GM21576 (cell line): ENCODE measurements around the gene PATJ.

Source experiments
- ATAC-seq: cut with Tn5 transposase; IDR thresholded peaks from one replicate; pipeline ENCODE4 v1.9.1; 2021; ENCODE audit warnings: mild to moderate bottlenecking, moderate library complexity; ENCODE audit not compliant: unreplicated experiment

The PATJ gene

DNA sequence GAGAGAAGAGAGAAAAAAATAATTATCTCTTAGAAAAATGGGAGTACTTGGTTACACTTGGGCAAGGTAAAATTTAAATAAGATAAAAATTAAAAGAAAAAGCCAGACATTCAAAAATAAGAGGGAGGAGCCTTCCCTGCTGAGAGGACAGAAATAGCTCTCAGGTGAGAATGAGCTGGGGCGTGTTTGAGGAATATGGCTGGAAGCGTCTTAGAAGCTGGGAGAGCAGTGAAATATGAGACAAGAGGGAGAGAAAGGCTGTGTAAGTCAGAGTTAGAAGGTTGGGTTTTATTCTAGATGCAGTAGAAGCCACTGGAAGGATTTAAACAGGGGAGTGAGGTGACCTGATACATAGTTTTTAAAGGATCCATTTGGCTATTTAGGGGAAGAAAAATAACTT lies 298.2 kb downstream of the PATJ start:
- ATAC-seq = no peak

DNA sequence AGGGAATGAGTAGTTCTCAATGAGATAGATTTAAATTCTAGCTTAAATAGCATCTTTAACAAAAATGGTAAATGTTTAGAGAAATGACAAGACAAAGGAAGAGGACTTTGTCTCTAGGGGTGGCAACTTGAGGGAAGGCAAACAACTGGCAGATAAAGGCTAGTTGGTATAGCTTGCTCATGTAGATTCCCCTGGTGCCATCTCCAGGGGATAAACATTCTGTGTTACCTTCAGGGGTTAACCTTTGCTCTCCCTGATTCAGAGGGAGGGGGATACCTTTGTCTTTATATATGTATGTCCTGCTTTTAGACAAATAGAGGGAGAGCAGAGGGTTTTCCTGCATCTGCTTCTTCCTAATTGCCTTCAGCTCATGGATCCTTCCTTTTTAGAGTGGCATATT lies 298.7 kb downstream of the PATJ start:
- ATAC-seq = no peak

DNA sequence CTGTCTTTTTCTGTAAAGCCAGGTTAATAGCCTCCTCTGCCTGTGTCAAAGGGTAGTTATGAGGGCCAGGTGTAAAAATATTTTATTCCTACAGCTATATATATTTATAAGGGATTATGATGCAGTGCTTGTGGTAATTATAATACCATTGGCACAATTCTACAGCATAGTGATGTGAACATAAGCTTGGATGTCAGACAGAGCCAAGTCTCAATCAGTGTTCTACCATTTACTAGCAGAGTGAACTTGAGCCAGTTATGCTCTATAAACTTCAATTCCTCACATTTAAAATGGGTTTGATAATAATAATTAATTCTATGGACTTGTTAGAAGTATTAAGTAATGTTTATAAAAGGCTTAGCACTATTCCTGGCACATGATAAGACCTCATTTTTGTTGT lies 300.9 kb downstream of the PATJ start:
- no peak for ATAC-seq

DNA sequence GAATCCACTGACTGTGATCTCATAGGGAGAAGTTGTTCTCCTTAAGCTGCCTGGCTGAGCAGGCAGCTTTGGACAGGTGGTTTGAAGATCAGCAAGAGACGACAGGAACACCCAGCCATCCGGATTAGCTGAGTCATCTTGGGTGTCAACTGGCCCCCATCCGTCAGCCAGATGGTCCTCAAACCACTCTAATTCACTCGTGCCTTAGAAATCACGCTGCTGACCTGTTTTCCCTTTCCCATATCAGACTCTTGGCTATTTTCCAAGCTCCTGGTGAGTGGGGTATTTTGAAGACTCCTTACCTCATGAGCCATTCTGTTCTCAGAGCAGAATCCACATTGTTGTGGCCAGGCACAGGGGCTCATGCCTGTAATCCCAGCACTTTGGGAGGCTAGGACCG lies 303.3 kb downstream of the PATJ start:
- ATAC-seq = no peak

DNA sequence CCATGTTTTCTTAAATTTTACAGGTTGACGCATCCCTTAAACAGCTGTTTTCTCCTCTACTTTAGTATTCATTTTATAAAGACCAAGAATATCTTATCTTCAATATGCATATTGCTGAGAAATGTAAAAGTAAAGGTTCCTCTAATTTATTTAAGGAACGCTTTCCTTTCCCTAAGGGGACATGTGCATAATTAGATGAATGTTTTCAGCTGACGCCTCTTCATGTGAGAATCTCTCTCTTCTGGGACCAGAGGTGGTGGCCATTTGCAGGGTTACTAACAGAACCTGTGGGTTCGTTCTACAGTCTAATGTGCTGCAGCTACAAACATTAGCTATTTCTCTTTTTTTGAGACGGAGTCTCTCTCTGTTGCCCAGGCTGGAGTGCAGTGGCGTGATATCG lies 304.6 kb downstream of the PATJ start:
- no peak for ATAC-seq

DNA sequence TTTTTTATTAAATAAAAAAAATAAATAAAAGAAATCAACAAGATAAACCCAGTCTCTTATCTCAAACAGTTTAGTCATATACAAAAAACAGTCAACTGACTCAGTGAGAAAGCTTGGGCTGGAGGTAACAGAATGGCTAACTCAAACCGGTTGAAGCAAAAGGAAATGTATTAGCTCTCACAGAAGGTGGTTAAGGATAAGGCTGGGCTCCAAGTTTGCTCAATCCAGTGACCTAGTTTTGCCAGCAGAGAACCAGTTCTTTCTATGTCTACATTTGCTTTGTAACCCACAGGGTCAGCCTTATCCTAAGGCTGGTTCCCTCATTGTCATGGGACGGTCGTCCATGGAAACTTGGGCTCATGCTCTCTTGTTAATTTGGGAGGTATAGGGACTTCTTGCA lies 307.9 kb downstream of the PATJ start:
- no peak for ATAC-seq

DNA sequence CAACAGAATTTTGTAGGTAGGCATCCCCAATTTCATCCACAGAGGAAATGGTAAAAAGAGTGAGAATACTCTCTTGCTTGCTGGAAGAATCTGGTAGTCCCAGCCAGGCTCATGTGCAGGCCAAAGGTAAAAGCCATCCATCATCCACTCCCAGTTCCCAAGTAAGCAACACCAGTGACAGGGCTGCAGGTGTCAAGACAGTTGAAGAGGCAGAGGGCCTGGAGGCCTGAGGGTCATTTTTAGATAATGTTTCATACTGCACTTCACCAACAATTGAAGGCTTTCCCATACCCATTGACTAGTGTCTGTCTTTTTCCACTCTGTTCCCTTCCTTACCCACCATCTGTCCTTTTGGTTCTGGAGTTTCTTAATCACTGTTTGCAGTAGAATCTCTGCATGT lies 310.7 kb downstream of the PATJ start:
- ATAC-seq = no peak

DNA sequence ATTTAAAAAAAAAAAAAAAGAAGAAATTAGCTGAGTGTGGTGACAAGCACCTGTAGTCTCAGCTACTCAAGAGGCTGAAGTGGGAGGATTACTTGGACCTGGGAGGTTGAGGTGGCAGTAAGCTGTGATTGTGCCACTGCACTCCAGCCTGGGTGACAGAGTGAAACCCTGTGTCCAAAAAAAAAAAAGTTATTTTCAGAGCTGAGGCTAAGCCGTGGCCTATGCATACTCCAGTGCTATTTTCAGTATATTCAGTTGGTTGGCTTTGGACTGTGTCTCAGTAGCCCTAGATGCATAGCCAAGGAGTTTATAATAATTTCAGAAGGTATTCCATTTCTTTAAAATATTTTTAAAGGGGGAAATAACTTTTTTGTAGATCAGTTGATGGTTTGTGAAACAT lies 311.9 kb downstream of the PATJ start:
- ATAC-seq = no peak

DNA sequence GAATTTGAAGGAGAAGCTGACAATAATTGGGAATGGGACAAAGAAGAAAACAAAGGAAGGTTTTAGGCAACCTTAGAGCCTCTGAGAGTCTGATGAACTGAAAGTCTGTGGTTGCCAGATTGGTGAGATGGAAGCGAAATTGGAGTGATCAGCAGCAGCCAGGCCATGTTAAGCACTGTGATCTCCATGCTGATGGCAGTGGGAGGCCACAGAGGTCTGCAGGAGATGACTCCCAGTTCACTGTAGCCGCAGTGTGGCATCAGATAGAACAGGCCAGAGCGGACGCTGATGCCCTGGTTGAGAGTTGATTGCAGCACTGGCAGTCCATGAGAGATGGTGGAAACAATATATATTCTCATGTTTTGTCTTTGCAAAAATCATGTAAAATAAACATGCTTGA lies 314.9 kb downstream of the PATJ start:
- no peak for ATAC-seq

DNA sequence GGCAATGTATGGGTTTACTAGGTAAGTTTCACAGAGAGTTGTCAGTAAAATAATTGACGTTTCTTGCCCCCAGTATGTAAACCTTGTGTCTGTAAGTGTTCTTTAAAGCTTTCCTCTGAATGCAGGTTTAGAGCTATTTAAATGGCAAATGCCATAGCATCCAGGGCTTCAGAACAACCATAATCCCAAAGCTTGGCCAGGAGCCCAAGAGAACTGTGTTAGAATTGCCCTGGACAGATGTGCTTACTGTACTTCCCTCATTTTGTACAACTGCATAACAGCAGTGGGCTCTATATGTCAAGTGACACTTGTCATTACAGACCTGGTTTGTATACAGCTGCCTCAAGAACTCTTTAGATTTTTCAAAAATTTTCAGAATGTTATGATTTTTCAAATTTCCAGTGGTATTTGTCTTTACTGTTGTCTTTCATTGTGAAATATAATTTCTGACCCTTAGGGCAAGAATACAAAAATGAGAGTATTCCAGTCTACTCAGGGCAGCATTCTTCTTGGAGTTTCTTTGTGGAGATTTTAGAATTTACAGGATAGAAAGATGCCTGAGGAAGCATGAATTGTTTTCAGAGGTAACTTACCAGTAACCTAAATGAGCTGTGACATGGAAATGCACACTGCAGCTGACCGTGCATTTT lies 315.5 kb downstream of the PATJ start:
- no peak for ATAC-seq

DNA sequence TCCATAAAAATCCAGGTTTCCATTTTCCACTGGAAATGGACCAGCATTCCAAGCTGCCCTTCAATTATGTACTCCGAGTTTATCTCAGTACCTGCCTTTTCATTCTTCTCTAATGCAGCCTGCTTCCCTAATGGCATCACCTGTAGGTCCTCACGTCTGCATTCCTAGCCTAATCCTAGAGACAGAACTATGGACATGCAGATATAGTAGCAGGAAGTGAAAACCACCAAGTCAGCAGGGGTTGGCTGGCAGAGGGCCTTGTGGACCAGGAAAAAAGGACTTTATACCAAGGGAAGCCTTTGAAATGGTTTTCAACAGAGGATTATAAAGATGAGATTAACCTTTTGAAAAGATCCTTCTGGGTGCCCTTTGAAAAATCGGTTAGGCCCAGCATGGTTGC lies 316.7 kb downstream of the PATJ start:
- no peak for ATAC-seq

DNA sequence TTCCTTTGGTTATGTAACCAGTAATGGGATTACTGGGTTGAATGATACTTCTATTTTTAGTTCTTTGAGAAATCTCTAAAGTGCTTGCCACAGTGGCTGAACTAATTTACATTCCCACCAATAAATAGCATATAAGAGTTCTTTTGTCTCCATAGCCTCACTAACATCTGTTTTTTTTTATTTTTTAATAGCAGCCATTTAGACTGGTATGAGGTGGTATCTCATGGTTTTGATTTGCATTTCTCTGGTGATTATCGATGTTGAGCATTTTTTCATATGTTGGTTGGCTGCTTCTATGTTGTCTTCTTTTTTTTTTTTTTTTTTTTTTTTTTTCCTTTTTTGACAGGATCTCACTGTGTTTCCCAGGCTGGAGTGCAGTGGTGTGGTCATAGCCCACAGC lies 319.8 kb downstream of the PATJ start:
- ATAC-seq = no peak

DNA sequence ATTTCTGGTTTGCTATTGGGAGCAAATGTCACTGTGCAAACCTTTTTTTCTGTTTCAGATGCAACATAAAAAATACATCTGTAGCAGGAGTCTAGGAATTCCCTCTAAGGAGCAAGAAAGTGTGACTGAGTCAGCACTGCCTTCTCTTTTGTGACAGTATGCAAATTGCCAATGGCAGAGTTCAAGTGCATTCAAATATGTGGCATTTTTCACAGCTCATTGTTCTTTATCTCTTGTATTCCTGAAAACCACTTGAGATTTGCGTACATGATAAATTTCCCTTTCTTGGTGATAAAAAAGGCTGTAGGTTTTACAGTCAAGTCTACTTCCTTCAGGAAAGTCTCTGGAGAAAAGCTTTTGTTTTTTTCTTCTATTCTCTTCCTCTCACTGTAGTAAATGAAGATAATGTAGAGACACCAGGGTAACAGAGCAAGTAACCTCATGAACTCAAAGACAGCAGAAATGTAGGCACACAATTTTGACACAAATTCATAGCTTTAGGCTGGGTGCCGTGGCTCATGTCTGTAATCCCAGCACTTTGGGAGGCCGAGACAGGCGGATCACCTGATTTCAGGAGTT lies 322.6 kb downstream of the PATJ start:
- ATAC-seq = no peak

DNA sequence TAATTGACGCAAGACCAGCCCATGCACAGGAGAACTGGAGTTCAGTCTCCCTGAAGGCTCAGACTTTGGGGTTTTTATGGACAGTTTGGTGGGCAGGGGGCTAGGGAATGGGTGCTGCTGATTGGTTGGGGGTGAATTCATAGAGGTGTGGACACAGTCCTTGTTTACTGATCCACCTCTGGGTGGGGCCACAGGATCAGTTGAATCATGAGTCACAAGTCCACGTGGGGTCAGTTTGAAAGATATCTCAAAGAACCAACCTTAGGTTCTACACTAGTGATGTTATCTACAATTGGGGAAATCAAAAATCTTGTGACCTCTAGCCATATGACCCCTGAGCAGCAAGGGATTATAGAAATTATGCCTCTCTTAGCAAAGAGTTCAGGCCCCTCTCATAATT lies 324.4 kb downstream of the PATJ start:
- no peak for ATAC-seq

DNA sequence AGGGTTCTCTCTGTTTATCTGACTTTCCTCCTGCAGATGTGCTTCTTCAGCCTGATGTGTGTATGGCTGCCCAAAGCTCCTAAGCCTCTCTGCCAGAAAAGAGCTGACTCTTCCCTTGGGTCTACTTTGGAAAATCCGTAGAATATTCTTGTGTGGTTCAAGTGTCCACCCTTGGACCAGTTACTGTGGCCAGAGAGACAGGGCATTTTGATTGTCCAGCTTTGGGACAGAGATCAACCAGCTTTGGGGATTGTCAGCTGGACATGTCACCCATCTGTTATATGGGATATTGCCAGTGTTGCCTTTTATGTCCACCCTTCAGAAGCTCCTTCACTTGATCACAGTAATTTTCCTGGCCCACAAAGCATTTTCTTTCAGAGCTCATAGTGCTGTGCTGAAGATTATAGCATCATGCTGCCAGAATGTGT lies 326.1 kb downstream of the PATJ start:
- ATAC-seq = no peak

DNA sequence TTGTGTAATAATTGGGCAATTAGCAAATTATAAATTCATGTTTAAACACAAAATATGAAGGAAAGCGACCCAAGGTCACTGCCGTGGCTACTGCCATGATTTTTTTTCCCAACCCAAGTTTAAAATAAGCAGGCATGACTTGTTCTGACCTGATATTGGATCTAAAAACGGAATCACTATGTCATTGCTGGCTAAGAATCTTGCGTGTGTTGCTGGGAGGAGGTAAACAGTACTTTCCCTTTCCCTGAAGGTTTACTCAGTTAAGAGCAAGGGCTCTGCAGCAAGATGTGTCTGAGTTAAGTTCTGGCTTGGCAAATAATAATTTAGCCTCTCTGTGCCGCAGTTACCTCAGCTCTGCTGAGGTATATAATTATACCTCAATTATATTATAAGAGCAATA lies 326.7 kb downstream of the PATJ start:
- no peak for ATAC-seq

DNA sequence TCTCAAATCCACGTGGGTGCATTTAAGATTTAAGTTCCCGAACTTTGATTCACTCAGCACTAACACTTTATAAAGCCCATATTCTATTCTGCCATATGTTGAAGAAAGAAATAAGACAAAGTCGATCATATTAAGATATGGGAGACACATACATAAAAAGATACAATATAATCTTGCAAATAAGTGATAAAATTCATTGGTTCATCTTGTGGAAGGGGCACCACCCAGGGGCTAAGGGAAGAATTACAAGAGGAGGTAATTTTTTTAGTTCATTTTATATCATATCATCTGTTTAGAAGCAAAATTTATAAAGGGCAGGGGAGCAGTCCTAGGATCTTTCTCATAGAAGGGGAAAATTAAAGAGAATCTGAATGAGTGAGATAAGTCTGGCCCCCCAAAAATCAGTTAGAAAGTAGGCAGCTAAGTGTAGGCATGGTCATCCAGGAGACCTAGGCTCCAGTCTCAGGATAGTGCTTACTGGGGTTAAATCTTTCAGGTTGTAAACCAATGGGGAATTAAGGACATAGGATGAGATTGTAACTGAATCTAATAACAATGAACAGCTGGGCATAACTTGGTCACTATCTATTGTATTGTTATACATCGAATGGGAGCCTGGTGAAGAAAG lies 328.2 kb downstream of the PATJ start:
- ATAC-seq = no peak

DNA sequence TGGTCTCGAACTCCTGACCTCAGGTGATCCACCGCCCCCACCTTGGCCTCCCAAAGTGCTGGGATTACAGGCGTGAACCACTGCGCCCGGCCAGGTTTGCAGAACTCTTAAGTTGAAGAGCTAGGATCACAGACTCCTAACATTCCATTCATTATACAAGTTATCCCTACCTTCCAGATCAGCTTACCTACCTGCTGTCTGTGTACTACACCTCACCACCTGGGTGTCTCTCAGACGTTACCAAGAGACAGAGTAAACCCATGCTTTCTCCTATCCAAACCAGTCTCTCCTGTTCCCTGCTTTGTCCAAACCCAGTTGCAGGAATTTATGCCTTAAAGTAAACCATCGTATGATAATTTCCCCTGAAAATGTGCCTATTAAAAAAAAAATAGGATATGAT lies 329.4 kb downstream of the PATJ start:
- no peak for ATAC-seq

DNA sequence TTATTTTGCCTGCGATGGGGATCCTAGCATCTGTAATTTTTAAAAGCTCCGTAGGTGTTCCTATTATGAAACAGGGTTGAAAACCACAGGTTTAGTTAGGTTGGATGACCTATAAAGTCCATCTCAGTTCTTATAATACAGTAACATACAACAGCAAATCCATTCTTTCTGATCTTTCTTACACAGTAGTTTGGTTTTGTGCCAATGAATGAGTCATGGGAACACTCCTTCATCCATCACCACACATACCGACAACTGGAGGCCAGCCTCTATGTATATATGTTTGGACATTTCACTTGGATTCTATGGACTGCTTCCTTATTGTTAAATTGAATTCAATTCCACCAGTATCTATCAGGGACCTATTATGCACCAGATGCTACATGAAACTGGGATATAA lies 334.0 kb downstream of the PATJ start:
- ATAC-seq = no peak

DNA sequence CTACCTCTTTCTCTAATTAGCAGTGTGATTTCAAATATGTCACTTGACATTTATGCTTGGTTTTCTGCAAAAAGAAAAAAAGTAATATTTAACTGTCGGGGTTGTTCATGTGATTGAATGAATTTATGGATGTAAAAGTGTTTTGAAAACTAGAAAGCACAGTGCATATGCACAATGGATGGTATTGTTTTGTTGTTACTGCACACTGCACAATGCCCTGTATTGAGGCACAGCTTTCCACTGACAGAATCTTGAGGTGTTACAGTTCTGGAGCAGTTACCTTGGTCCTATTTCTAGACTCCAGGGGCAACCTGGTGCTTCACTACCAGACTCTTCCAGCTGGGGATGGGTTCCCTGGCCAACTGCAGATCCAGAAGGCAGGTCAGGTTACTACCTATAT lies 335.5 kb downstream of the PATJ start:
- no peak for ATAC-seq

DNA sequence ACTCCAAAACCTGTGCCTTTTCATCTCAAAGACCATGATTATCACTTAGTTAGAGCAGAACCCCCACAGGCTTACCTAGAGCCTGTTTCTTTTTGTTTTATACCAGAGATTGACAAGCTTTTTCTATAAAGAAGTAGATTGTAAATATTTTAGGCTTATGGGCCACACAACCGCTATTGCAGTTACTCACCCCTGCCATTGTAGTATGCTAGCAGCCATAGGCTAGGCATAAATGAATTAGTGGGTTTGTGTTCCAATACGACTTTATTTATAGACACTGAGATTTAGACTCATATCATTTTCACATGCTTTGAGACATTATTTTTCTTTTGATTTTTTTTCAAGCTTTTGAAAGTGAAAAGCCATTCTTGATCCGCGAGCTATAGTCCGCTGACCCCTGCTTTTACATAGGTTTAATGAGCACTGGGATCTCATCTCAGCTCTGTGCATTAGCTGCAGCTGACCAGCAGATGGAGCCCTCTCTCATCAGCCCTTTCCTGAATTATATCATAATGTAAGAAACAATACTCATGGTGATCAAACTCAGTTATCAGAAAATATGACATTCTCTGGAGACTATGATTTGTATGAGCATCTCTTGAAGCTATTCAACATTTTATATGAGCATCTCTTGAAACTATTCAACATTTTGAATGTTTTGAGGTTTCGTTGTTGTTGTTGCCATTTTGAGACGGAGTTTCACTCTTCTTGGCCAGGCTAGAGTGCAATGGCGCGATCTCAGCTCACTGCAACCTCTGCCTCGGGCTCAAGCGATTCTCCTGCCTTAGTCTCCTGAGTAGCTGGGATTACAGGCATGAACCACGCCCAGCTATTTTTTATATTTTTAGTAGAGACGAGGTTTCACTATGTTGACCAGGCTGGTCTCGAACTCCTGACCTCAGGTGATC lies 340.4 kb downstream of the PATJ start:
- peak; percentile 75 for ATAC-seq
